GM18867 (cell line): ENCODE measurements around the gene ADD3.
A peak's percentile ranks its signal among the peaks of the same experiment; 100 is the strongest.

Experiments
- ATAC-seq: cut with Tn5 transposase; IDR thresholded peaks from one replicate; pipeline ENCODE4 v1.9.1; 2021; ENCODE audit warnings: mild to moderate bottlenecking, moderate library complexity; ENCODE audit not compliant: unreplicated experiment

Gene ADD3

DNA sequence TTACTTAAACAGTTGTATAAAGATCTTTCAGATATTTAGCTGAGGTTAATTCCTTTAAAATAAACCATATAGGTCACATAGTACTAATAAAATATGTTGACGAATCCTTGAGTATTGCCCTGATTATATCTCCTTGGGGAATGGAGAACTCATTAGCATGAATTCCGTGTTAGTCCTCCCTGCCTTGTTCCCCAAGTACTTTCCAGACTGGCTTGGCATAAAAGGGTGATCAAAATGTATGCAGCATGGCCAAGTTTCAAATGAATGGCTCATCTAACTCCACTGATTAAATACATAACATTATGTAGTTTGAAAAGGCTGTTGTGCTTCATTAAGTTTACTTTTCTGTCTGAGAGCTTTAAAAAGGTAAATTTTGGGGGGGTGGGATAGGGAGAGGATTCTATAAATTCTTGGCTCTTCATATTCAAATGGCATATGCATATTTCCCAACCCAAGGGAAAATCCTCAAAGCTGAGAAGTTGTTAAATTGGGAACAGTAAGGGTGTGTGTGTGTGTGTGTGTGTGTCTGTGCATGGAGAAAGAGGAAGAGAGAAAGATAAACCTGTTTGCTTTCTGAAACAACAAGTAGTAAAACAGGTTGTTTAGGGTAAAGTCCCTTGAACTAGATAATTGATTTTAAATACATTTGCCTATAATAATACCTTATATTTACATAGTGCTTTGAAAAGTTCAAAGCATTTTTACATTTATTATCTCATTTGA, 4.8 kb upstream of the ADD3 start:
- ATAC-seq: no peak

DNA sequence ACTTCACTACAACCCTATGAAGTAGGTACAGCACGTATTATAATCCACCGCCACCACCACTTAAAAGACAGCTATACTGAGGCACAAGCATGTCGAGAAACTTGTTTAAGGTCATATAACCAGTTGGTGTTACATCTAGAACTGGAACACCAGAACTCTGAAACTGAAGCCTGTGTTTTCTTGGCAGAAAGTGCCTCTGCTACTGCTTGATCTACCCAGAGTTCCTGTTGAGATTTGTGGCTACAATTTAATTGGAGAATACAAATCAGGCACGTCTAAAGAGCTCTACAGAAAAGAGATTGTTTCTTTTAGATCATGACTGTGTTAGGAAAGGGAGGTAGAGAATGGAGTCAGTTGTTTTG, 4.3 kb upstream of the ADD3 start:
- no peak for ATAC-seq

DNA sequence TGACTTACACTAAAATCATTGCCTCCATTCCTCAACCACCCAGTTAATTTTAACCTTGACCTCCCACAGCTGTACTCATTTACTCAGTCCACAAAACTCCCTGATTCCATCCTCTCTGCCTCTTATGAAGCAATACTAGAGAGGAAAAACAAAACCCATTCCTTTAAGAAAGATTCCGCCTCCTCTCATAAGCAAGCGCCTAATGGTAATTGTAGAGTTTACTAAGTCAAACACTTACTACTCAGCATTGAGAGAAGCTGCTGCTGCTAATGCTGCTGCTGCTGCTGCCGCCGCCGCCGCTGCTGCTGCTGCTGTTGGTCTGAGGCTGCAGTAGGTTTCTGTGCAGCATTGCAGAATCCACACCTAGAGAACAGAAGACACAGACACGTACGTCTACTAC, 2.1 kb upstream of the ADD3 start:
- no peak for ATAC-seq

DNA sequence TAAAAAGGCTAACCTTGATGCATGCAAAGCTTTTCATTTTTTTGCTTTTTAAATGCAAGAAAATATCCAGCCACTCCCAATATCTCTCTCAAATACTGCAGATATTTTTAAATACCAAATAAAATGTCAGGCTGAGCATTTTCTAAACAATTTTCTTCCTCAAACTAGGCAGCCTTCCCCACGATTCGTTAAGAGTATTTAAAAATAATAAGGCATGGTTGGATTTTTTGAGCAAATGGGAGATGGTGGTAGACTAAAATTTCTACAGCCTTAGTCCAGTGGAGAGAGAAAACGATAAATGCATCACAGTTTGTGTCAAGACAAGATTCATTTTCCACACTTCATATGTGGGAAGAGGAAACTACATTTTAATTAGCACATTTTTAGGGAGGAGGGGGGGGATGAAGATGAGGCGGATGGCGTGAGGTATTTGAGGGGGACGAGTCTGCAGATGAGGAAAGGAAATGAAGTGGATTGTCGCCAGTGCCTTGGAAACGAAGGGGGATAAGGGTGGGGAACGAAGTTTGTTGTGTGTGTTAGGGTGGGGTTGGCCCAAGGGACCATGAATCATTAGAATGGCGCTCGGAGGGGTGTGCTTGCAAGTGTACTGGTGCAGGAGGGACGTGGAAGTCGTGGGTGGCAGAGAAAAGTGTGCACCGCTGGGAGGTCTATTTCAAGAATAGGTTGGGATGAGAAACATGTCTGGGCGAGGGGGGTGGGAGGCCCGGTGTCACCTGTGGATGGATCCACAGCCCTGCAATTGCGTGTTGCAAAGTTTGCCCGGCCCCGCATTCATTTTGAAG, 1.2 kb upstream of the ADD3 start:
- ATAC-seq: no peak

DNA sequence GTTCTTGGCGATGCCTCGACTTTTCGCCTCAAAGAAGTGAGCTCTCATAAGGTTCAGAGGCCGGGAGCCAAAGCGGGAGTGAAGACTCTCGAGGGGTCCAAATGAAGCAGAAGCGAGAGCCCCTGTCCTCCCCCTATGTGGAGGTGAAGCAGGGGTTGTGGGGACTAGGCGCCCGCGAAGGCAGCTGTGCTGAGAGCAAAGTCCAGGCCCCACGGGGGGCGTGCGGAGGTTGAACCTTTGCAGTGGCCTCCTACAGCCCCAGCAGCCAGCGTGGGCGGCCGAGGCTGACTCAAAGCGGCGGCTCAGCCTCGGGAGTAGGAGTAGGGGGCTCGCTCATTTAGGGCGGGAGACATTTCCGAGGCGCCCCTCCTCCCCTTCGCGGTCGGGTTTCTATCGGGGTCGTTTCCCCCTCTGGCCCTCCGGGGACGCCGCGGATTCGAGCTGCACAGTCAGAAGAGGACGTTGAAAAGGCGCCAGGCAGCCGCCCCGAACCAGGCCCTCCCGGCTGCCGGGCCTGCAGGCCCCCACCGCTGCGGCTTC, 553 bp upstream of the ADD3 start:
- ATAC-seq: peak; percentile 39

DNA sequence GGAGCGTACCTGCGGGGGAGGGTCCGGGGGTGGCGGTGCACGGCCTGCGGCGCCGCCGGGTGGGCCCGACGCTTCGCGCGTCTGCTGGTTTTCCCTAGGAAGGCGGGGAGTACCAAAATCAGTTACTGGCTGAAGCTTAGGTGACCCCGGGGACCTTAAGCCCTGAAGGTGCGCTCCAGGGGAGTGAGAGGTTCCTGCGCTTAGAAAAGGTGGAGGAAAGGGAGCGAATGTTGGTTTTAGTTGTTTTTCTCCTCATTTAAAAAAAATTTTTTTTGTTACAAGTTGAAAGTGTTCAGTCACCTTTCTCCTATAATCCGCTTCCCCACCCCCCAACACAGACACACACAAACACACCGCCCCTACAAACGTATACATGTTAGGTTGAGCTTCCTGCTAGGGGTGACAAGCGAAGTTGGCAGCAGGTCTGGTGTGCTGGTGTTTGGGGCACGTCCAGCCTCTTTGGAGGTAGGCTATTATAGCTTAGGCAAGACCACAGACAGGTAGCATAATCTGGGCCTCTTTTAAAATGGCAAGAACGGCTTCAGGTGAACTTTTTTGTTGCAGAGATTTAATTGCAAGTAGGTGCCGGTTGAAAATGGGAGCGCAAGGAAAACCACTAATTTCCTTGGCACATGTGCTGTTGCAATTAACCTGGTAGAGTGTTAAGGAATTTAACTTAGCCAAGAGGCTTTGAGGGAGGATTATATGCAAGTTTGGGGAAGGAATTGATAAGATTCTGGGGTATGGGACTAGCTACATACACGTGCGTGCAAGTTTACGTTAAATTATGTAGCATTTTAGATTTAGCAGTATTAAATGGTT, 945 bp downstream of the ADD3 start:
- peak; percentile 31 for ATAC-seq

DNA sequence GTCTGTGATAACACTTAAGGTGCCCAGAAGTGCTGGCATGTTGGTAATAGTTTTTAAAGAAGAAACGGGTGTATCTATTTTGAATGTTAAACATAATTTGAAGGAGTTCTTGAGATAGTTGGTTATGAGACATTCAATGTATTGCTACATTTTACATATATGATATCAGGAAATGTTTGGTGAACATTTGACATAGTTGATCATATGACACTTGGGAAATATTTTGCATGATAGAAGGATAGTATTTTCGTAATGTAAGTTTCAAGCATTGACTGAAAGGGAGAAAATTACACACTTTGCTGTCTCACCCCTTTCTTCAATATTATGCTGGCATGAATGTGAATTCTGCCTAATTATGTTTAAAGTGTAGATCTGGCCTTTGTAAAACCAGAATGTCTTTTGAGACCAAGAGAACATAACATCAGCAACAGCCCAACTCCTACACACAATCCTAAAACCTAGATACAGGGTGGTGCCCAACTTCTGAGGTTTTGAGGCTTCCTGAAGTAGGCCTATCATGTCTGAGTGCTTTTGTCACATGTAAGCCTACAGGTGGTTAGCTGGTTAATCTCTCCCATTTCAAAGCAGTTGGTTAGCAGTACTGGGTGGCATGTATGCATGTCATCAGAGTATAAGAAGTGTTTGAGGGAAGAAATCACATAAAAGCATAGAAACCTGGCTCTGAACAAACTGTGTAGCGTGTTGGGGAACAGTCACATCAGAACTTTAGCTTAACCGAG, 2.1 kb downstream of the ADD3 start:
- ATAC-seq: peak; percentile 35

DNA sequence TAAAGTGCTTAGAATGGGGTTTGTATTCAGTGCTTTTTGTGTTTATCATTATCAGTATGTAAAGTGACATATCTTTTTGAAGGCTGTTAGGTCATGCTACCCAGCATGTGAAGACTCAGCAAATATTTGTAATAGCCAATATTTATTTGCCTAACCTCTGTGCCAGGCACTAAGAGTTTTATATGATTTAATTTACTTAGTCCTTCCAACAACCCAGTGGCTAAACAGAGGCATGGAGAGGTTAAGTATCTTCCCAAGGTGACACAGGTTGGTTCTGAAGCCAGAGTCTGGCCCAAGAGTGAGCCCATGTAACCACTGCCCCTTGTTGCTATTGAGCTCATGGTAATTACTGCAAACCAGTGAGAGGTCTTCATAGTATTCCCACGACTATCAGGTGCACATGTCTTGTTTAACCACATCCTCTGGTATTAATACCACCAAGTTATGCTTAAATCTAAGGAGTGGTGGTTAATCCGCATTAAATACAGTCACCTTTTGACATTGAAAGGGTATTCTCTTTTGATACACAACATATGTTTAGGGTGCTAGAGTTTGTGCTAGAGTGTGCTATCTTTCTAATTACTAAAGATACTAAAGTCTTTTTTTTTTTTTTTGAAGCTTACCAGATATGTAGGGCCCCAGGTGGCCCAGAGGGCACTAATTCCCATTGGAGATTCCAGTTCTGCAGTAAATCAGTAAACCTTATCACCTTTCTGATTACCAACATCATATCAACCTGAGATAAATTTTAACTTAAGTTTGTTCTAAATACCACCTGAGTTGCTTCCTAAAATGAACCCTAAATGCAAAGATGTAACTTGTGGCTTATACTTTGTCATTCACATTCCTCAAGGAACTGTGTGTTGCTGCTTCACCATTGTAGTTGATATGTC, 2.9 kb downstream of the ADD3 start:
- no peak for ATAC-seq

DNA sequence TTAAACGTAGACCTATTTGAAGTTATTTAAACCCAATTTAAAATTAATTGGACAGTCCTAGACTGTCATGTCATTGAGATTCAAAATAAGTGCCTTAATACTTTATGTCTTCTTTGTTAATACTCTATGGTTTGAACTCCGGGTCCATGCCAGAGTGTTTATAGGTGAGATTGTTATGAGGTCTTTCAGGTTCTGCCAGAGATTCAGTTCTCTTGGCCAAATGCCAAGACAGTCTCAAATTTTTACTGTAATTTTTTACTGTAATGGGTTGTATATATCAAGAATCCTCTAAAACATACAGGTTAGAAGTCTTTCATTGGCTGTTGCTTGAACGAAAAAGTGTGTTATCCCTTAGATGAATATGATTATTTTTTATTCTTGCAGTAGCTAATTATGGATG, 3.9 kb downstream of the ADD3 start:
- ATAC-seq: no peak

DNA sequence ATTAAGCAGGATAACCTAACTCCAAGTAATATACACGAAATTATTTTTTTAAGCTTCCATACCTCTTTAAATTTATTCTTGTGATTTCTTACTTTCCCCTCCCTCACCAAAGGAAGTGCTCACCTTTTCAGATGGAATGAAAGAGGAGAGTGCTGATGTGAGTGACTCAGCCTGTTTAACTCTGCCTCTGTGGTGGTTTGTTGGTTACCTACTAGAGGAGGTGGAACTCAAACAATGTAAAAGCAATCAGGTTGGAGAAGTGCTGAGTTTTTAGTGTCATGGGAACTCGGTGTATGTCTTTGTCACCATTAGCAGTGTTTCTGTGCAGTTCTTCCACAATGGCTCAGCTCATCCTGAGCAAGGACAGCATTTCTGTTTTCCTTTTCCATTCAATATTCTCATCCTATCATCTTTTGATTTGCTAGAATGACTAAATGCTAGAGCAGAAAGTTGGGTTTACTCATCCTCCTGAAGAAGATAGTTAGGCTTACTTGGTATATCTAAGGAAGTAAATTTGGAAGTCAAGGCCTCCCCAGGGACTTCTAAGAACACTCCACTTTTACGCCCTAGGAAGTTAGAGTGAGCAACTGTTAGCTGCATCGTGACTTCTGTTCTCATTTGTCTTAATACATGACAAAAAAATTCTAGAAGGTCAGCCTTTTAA, 6.0 kb downstream of the ADD3 start:
- ATAC-seq: no peak

DNA sequence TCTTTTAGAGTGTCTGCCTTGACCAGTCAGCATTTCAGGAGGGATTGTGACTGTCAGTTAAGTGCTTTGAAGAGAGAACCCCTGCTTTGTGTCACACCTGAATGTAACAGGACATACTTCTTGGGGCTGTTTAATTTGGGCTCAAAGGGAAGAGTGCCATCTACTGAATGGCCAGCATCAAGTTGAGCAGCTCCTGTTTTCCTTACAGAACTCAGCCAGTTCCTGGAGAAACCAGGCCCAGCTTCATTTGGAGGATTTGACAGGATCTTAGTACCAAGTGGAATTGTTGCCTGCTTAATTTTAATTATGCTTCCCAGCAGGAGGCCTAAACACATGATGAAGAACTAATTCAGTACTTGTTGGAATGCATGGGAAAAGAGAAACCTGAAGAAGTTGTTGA, 8.3 kb downstream of the ADD3 start:
- no peak for ATAC-seq

DNA sequence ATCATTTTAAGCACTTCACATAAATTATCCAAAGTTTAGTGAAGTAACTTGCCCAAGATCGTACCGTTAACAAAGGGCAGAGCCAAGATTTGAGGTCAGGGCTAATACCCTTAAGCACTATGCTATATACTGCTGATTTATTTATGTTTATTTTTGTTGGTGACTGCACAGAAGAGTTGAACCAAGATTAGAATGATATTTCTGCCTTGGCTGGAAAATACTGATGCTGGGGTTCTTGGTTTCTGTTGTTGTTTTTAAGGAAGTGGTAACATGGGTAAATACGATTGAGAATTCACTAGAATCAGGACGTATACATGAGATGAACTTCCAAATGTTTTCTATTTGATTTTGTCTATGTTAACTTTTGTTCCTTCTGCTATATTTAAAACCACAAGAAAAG, 9.3 kb downstream of the ADD3 start:
- ATAC-seq: no peak

DNA sequence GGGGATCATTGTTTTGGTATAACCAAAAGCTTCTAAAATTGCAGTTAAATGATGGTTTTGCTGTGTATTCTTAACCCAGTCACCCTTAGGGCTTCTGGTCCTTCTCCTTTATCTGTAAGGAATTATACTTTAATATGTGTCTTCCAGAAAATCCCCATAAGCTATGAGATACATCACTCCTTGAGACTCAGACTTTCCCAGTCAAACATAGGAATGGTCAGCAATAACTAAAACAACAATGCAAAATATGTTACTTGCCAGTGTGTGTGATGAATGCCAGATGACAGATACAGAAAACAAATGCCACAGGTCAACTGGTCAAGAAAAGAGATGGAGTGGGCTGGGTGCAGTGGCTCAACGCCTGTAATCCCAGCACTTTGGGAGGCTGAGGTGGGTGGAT, 10.1 kb downstream of the ADD3 start:
- ATAC-seq: no peak

DNA sequence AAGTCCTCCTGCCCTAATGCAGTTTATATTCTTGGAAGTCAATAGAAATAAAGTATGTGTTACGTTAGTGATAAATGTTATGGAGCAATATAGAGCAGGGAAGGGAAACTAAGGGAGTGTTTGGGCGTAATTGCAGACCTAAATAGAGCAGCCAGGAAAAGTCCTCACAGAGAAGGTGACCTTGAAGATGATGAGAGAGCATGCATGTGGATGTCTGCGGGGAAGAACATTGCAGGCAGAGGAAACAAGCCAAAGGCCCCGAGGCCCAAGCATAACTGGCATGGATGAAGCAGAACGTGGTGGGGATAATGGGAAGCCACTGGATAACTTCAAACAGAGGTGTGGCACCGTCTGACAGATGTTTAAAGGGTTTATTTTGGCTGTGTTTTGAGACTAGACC, 12.5 kb downstream of the ADD3 start:
- ATAC-seq: no peak

DNA sequence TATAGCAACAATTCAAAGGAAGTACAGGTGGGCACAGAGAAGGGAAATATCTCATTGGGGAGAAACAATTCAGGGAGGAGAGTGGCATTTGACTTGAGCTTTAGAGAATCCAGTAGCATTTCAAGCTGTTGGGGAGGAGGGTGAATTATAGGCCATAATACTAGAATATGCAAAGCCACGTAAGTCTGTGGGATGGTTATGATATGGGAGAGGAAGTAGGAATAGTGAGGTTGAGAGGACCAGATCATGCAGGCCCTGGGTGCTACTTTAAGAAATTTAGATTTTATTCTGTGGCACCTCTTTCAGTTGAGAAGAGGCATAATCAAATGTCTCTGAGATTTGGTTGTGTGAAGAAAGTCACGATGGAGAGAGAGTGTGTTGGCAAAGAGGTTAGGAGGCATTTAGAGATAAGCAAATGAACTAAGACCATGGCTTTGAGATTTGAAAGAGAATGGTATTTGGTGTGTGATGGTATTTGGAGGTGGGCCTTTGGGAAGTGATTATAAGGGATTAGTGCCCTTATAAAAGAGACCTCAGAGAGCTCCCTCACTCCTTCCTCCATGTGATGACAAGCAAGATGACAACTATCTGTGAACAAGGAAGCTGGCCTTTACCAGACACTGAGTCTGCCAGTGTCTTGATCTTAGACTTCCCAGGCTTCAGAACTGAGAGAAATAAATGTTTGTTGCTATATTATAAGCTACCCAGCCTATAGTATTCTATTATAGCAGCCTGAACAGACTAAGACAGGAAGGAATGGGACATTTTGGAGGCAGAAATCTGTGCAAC, 15.1 kb downstream of the ADD3 start:
- ATAC-seq: no peak

DNA sequence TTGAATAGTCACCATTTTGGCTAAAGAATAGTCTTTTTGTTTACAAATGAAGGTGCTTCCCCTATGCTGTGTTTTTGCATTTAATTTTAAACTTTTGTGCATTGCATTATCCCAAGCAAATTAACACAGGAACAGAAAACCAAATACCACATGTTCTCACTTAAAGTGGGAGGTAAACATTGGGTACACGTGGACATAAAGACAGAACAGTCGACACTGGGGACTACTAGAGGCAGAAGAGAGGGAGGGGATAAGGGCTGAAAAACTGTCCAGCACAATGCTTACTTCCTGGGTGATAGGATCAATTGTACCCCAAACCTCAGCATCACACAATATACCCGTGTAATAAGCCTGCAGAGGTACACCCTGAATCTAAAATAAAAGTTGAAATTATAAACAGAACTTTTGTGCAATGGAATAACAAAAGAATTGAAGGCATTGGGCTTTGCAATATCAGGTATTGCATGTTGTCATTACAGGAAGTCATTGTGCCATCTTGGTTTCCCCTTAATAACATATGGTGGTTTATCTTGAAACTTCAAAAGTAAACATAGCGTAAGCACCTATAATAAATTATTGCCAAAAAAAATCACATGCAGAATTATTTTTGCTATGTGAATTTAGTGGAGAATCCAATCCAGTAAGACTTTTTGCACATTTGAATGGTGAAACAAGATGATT, 16.1 kb downstream of the ADD3 start:
- no peak for ATAC-seq

DNA sequence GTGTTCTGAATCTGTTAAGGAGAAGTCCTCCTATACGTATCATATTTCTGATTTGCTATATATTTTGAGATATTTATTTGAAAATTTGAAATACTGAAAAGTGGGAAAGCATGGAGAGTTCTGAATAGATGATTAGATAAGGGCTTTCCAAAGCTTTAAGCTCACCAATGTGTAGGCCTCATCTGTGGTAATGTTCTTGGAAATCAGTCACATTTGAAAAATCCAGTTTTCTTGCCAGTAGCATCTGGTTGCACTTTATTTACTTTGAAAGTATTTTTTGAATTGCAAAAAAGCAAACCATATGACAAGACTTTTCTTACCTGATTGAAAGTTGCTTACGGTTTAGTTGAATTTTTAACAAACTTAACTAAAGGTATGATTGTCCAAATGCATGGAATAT, 21.7 kb downstream of the ADD3 start:
- no peak for ATAC-seq
